H1 (cell line): ENCODE results near the gene SLCO2A1. TPM values are rescaled to one million over a fixed set of nuclear protein-coding genes. Genes with fewer than 3 reads are reported as not detected.

ENCODE experiments used
- BACH1 ChIP-seq: IDR thresholded peaks from 2 replicates; pipeline ENCODE4 v1.6.1; 2012; ENCODE audit warnings: low read length, improper control_type of control experiment
- CHD2 ChIP-seq: IDR thresholded peaks from 2 replicates; pipeline ENCODE4 v1.6.1; 2012; ENCODE audit warnings: low read length, improper control_type of control experiment
- CTBP2 ChIP-seq: IDR thresholded peaks from 2 replicates; pipeline ENCODE4 v1.7.0; 2011; ENCODE audit warnings: borderline replicate concordance, mild to moderate bottlenecking, moderate library complexity, mixed read lengths, low read length; ENCODE audit not compliant: insufficient read depth, insufficient read length
- EGR1 ChIP-seq: IDR thresholded peaks from 2 replicates; pipeline ENCODE4 v1.6.1; 2011; ENCODE audit warnings: low read depth, low read length, borderline replicate concordance
- EZH2 ChIP-seq: fragments of 200-600 bp; sonication (generic); IDR thresholded peaks from 2 replicates; pipeline ENCODE4 v1.7.1; 2012; ENCODE audit warnings: low read depth, mild to moderate bottlenecking, moderate library complexity, low read length, inconsistent platforms; ENCODE audit not compliant: severe bottlenecking
- KDM4A ChIP-seq: IDR thresholded peaks from one replicate; pipeline ENCODE4 v1.7.1; 2012; ENCODE audit warnings: low read depth, mild to moderate bottlenecking, moderate library complexity, low read length, inconsistent platforms; ENCODE audit not compliant: severe bottlenecking
- SP1 ChIP-seq: IDR thresholded peaks from 2 replicates; pipeline ENCODE4 v1.6.1; 2011; ENCODE audit warnings: low read depth, low read length
- polyA plus RNA-seq, 7 experiments: library from polyadenylated mRNA; depleted of rRNA in 3 of 7; stranded (reverse) in 5 of 7; unstranded in 2 of 7; fragments of >200 nt in 5 of 7; fragments of 200-250 nt in 2 of 7; gene quantifications; 1 replicate in 5 of 7; 2 replicates in 1 of 7; 4 replicates in 1 of 7; pipeline versions ENCODE4 v1.2.1 to v1.2.3, GENCODE V29; 2011 to 2013; ENCODE audit warnings: missing spikeins in 2 of 7, mixed read lengths in 2 of 7
- total RNA-seq: library from RNA; stranded (reverse); fragmentation: NEBNext Ultra II Directional; extraction: Animal tissue kit (Norgen Biotek cat#: 25700); gene quantifications from 2 replicates; pipeline ENCODE4 v1.2.1, GENCODE V29; 2021

The SLCO2A1 gene
- total and polyA plus RNA-seq, 2 of the 8 experiments (the other 6 are each of a cell fraction or from before 2014, with no cell fraction given): 1.1 to 2.3 TPM

- TF ChIP-seq SP1 (peak; percentile 56; the same call in 1 of the 2 replicates), KDM4A (peak; percentile 98), CHD2 (peak; percentile 23; the same call in 1 of the 2 replicates), EGR1 (peak; percentile 75), EZH2 (peak; percentile 22), BACH1 (no peak), CTBP2 (peak; percentile 78)
- TF ChIP-seq, all 59 proteins: peak for 12
Observed at GRCh38 chr3:133894353-133895207, 135.1 kb downstream of the SLCO2A1 start (continued).
